GM18498 (cell line): ENCODE data around the gene NEXN.

Experiments
- ATAC-seq: cut with Tn5 transposase; IDR thresholded peaks from one replicate; pipeline ENCODE4 v1.9.1; 2021; ENCODE audit warnings: mild to moderate bottlenecking, moderate library complexity; ENCODE audit not compliant: unreplicated experiment

The NEXN gene

GRCh38 chr1:77888081-77888780 lies at the start of gene NEXN:
NEXN (plus strand) TSS chr1:77888624; CDS start chr1:77916107, 27,483 bp downstream.
- peak; percentile 42 for ATAC-seq

GRCh38 chr1:77841574-77841973 lies 46.9 kb upstream of the NEXN start:
- ATAC-seq: no peak

GRCh38 chr1:77845951-77846350 lies 42.5 kb upstream of the NEXN start:
- no peak for ATAC-seq

GRCh38 chr1:77846966-77847365 lies 41.5 kb upstream of the NEXN start:
- ATAC-seq: no peak

- ATAC-seq: no peak
These were observed 40.8 kb upstream of the NEXN start for GRCh38 chr1:77847621-77848080.

- ATAC-seq: no peak
These were observed 38.3 kb upstream of the NEXN start for GRCh38 chr1:77850082-77850481.

GRCh38 chr1:77857552-77857951 lies 30.9 kb upstream of the NEXN start:
- ATAC-seq: no peak

- ATAC-seq: no peak
These were observed 29.7 kb upstream of the NEXN start for GRCh38 chr1:77858725-77859124.

- no peak for ATAC-seq
These were observed 29.2 kb upstream of the NEXN start for GRCh38 chr1:77859248-77859647.

GRCh38 chr1:77866296-77866695 lies 22.1 kb upstream of the NEXN start:
- no peak for ATAC-seq

- ATAC-seq: no peak
These were observed 15.8 kb upstream of the NEXN start for GRCh38 chr1:77872645-77873044.

- no peak for ATAC-seq
These were observed 15.0 kb upstream of the NEXN start for GRCh38 chr1:77873461-77873860.

- ATAC-seq: no peak
These were observed 13.5 kb upstream of the NEXN start for GRCh38 chr1:77874804-77875445.

- ATAC-seq: no peak
These were observed 11.5 kb upstream of the NEXN start for GRCh38 chr1:77876884-77877283.

GRCh38 chr1:77881061-77881460 lies 7.4 kb upstream of the NEXN start:
- no peak for ATAC-seq

- no peak for ATAC-seq
These were observed 6.0 kb upstream of the NEXN start for GRCh38 chr1:77882411-77882810.

GRCh38 chr1:77888781-77889642 lies 588 bp downstream of the NEXN start:
- peak; percentile 73 for ATAC-seq

GRCh38 chr1:77889671-77890070 lies 1.2 kb downstream of the NEXN start:
- ATAC-seq: no peak

GRCh38 chr1:77891200-77891599 lies 2.8 kb downstream of the NEXN start:
- no peak for ATAC-seq

- ATAC-seq: no peak
These were observed 11.4 kb downstream of the NEXN start for GRCh38 chr1:77899647-77900320.

- ATAC-seq: no peak
These were observed 12.4 kb downstream of the NEXN start for GRCh38 chr1:77900687-77901293.
